Muscle of leg (tissue), 11 donors: ENCODE data around the gene FOXB1. TPM values are rescaled to one million over a fixed set of nuclear protein-coding genes. Genes with fewer than 3 reads are reported as not detected.

Experiments
- DNase-seq: peaks from one replicate; pipeline ENCODE4 v3.0.0; 2013
- H3K27ac ChIP-seq: one replicate; pipeline ENCODE4 v1.5.1; 2013; ENCODE audit warnings: mild to moderate bottlenecking, low read length, control low read depth
- H3K27me3 ChIP-seq: one replicate; pipeline ENCODE4 v1.6.1; 2013; ENCODE audit warnings: low read length; ENCODE audit not compliant: control insufficient read depth, insufficient read depth
- H3K36me3 ChIP-seq: one replicate; pipeline ENCODE4 v1.6.1; 2013; ENCODE audit warnings: low read length; ENCODE audit not compliant: control insufficient read depth, insufficient read depth
- H3K4me1 ChIP-seq: one replicate; pipeline ENCODE4 v1.6.1; 2013; ENCODE audit warnings: low read length; ENCODE audit not compliant: control insufficient read depth, insufficient read depth
- H3K4me3 ChIP-seq: one replicate; pipeline ENCODE4 v1.5.1; 2013; ENCODE audit warnings: low read length, control low read depth
- H3K9me3 ChIP-seq: replicated peaks from 2 replicates; pipeline ENCODE4 v1.6.1; 2013; ENCODE audit warnings: low read depth, low read length; ENCODE audit not compliant: control insufficient read depth
- WGBS: methylation state at CpG from one replicate; pipeline ENCODE4 v1.1.5; 2013; ENCODE audit warnings: missing lambda C conversion rate; ENCODE audit not compliant: insufficient coverage; 5-methylcytosine and 5-hydroxymethylcytosine counted together
- polyA plus RNA-seq, 8 donors: library from polyadenylated mRNA; unstranded; fragments of 120-200 nt; gene quantifications; one replicate each; pipeline versions ENCODE4 v1.2.1 to v1.2.3, GENCODE V29; 2013; ENCODE audit warnings: inconsistent platforms in 1 of 8, low replicate concordance in 1 of 8; ENCODE audit not compliant: insufficient read length in 8 of 8, insufficient read depth in 1 of 8
- total RNA-seq: library from RNA; stranded (reverse); fragments of 120-200 nt; gene quantifications from one replicate; pipeline ENCODE4 v1.2.4, GENCODE V29; 2013

FOXB1 gene
- total and polyA plus RNA-seq, 9 donors, result not detected

DNA sequence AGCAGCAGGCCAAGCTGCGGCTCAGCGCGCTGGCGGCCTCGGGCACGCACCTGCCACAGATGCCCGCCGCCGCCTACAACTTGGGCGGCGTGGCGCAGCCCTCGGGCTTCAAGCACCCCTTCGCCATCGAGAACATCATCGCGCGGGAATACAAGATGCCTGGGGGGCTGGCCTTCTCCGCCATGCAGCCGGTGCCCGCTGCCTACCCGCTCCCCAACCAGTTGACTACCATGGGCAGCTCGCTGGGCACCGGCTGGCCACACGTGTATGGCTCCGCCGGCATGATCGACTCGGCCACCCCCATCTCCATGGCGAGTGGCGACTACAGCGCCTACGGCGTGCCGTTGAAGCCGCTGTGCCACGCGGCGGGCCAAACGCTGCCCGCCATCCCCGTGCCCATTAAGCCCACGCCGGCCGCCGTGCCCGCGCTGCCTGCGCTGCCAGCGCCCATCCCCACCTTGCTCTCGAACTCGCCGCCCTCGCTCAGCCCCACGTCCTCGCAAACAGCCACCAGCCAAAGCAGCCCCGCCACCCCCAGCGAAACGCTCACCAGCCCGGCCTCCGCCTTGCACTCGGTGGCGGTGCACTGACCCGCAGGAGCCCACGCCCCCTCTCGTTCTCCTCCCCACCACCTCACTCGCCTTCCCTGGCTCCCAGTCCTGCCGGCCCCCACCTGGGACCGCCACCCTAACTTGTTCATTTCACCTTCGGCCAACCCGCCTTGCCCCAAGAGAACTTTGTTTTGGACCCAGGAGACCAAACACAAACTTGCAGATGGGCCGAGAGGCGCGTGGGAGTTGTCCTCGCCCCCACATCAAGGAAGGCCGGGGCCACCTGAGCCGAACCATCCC lies 1.5 kb downstream of the FOXB1 start:
- peaks cover 30% of the 10 kb centered on the region for H3K4me1 ChIP-seq
- H3K27me3 ChIP-seq, result peaks cover 78% of the 10 kb centered on the region
- H3K27ac ChIP-seq, result no peak overlapping the region
- DNase-seq, result no peak
- no peaks in the 10 kb centered on the region for H3K36me3 ChIP-seq
- peak overlapping the region; percentile 32 for H3K4me3 ChIP-seq
- under 1% methylated on average over 77 of the region's 77 CpGs for WGBS
- H3K9me3 ChIP-seq, result no peaks in the 10 kb centered on the region

DNA sequence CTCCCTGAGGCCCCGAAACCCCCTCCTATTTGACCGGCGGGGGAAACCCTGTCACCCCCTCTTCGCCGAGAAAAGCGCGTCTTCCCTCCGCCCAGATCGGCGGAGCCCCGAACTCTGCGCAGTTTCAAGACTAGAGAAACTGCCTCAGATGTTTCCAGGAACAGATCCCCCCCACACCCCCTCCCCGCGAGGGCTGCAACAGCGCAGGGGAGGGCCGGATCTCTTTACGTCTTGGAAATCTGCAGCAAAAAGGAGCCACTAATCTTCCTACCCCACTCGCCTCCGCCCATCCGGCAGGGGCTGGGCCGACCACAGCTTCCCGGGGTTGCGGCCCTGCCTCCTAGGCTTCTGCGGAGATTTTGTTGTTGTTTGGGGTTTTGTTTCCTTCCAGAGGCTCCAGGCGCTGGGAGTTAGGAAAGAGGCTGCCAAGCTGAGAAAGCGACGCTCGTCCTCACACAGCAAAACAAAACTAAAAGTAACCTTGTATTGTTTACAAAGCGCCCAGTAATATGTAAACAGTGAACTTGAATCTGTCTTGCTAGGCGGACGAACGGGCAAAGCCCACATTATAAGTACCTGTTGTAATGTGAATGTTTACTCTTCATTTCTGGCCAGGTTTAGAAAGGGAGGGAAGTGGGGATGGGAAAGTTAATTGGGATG lies 2.2 kb downstream of the FOXB1 start:
- H3K36me3 ChIP-seq, result no peaks in the 10 kb centered on the region
- H3K4me3 ChIP-seq, result peak overlapping the region; percentile 32
- H3K27ac ChIP-seq, result no peak overlapping the region
- peaks cover 30% of the 10 kb centered on the region for H3K4me1 ChIP-seq
- no peaks in the 10 kb centered on the region for H3K9me3 ChIP-seq
- DNase-seq, result peak; percentile 55
- peaks cover 72% of the 10 kb centered on the region for H3K27me3 ChIP-seq
- WGBS, result 0% methylated on average over 1 of the region's 32 CpGs

DNA sequence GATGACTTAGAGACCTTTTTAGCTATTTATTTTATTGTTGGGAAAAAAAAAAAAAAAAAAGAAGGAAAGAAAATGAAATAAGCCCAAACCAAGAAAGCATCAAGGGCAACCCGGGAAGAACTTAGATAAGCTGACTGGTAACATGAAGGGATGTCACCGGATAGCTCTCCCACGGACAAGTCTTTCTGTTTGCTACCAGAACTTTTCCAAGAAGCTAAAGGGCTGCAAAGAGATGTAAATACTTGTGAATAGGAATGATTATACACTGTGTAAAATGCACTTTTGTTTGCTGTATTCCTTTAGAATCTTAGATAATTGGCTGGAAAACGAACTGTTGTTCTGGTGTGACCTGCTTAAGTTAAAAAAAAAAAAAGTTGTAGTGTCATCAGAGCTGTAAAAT lies 2.8 kb downstream of the FOXB1 start:
- no peak for DNase-seq
- Histone ChIP-seq H3K27me3 (peaks cover 67% of the 10 kb centered on the region), H3K4me1 (peaks cover 30% of the 10 kb centered on the region), H3K4me3 (no peak overlapping the region), H3K9me3 (no peaks in the 10 kb centered on the region), H3K36me3 (no peaks in the 10 kb centered on the region), H3K27ac (no peak overlapping the region)
- WGBS, result no CpG with 5 or more reads among the region's 4 CpGs

GRCh38 chr15:60009124-60009960 lies 5.2 kb downstream of the FOXB1 start:
- 27% methylated on average over 2 of the region's 6 CpGs for WGBS
- peaks cover 23% of the 10 kb centered on the region for H3K4me1 ChIP-seq
- H3K4me3 ChIP-seq, result no peak overlapping the region
- H3K36me3 ChIP-seq, result no peaks in the 10 kb centered on the region
- H3K27ac ChIP-seq, result no peak overlapping the region
- H3K27me3 ChIP-seq, result peaks cover 49% of the 10 kb centered on the region
- no peaks in the 10 kb centered on the region for H3K9me3 ChIP-seq
- no peak for DNase-seq

- DNase-seq, result no peak
- H3K4me3 ChIP-seq, result no peak overlapping the region
- H3K4me1 ChIP-seq, result peaks cover 15% of the 10 kb centered on the region
- H3K36me3 ChIP-seq, result no peaks in the 10 kb centered on the region
- no peak overlapping the region for H3K27ac ChIP-seq
- 5% methylated on average over 4 of the region's 13 CpGs for WGBS
- peaks cover 45% of the 10 kb centered on the region for H3K27me3 ChIP-seq
- H3K9me3 ChIP-seq, result no peaks in the 10 kb centered on the region
These were observed 6.0 kb downstream of the FOXB1 start for GRCh38 chr15:60009980-60010732.

DNA sequence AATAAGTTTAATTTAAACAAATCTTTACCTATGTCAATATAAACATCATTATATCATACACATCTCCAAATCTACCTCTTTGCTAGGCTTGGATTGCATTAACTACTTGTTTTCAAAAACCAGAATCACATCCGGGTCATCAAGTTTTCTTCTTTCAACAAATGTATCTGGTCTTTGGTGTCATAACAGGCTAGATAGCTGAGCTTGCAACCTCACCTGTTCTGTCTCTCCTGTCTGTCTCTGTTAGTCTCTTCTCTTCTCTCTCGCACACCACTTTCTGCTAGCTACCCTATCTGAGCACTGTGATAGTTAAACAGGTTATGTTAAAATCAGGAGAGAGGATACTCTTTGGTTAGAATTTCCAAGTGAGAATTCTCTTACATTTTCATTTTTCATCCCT lies 6.7 kb downstream of the FOXB1 start:
- H3K27me3 ChIP-seq, result peaks cover 38% of the 10 kb centered on the region
- 22% methylated on average over 1 of the region's 2 CpGs for WGBS
- H3K36me3 ChIP-seq, result no peaks in the 10 kb centered on the region
- no peak overlapping the region for H3K4me3 ChIP-seq
- DNase-seq, result no peak
- H3K9me3 ChIP-seq, result no peaks in the 10 kb centered on the region
- peaks cover 8% of the 10 kb centered on the region for H3K4me1 ChIP-seq
- no peak overlapping the region for H3K27ac ChIP-seq

DNA sequence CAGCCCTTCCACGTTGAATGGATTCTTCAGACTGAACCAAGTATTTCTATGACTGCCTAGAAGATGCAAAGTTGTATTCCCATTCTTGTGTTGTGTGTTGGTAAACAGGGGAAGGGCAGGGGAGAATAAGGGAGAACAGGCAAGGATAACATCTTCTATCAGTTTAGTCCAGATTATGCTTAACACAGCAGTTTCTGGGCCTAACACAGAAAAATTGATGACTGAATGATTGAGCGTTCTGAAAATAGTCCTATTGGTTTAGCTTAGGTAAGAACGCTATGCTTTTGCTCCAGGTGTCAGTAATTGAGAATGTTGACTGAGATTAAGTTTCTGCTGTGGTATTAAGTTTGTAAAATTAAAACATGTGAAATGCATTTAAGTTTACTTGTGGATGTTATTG lies 8.6 kb downstream of the FOXB1 start:
- no peak overlapping the region for H3K4me3 ChIP-seq
- no peaks in the 10 kb centered on the region for H3K36me3 ChIP-seq
- 52% methylated on average over 2 of the region's 3 CpGs for WGBS
- no peak overlapping the region for H3K27ac ChIP-seq
- no peaks in the 10 kb centered on the region for H3K9me3 ChIP-seq
- no peaks in the 10 kb centered on the region for H3K4me1 ChIP-seq
- DNase-seq, result no peak
- H3K27me3 ChIP-seq, result peaks cover 34% of the 10 kb centered on the region

GRCh38 chr15:60017538-60018520 lies 13.7 kb downstream of the FOXB1 start:
- H3K27me3 ChIP-seq, result peaks cover 21% of the 10 kb centered on the region
- H3K27ac ChIP-seq, result no peak overlapping the region
- H3K36me3 ChIP-seq, result no peaks in the 10 kb centered on the region
- no peaks in the 10 kb centered on the region for H3K9me3 ChIP-seq
- DNase-seq, result no peak
- H3K4me1 ChIP-seq, result no peaks in the 10 kb centered on the region
- 0% methylated on average over 1 of the region's 2 CpGs for WGBS
- H3K4me3 ChIP-seq, result no peak overlapping the region

DNA sequence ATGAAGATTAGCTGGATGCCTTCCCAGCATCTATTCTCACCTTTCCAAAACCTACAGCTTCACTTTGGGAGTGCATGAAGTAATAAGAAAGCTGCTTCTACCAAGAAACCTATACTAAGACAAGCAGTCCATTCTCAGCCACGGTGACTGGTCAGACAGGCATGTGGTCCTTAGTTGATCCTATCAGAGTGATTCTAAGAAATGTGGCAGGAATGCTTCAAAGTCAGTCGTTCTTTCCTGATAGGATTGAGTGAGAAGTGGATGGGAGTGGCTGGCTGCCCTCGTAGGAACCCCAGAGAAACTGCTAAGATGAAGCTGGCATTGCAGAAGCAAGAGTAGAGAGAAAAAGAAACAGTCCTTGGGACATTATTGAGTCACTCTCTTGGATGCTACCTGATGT lies 16.6 kb downstream of the FOXB1 start:
- no peak overlapping the region for H3K4me3 ChIP-seq
- H3K9me3 ChIP-seq, result no peaks in the 10 kb centered on the region
- H3K27me3 ChIP-seq, result peaks cover 11% of the 10 kb centered on the region
- WGBS, result 41% methylated on average over 2 of the region's 3 CpGs
- H3K36me3 ChIP-seq, result no peaks in the 10 kb centered on the region
- no peaks in the 10 kb centered on the region for H3K4me1 ChIP-seq
- no peak for DNase-seq
- no peak overlapping the region for H3K27ac ChIP-seq
